Amniotic stem cell (primary cell): ENCODE measurements around the gene PTBP2.

Source experiments
- DNase-seq: peaks from one replicate; lab custom pipeline; 2025; lab: John Stamatoyannopoulos, UW

PTBP2 gene

DNA sequence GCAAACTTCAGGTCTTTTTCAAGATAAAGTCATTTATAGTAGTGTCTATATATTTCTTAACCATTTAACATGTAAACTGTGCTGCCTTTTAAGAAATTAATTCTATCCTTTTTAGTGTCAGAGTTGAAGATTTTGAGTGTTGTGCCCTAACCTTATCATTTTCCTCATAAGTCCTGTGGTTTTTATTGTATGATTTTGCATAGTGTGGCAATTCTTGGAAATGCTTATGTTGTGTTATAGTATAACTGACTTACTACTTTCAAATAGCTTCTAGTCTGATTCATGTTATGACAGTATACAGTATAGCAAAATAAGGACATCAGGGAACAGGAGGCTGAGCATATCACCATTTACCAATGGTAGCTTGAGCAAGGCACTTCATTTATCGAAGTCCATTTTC lies 99.1 kb downstream of the PTBP2 start:
- no peak for DNase-seq

DNA sequence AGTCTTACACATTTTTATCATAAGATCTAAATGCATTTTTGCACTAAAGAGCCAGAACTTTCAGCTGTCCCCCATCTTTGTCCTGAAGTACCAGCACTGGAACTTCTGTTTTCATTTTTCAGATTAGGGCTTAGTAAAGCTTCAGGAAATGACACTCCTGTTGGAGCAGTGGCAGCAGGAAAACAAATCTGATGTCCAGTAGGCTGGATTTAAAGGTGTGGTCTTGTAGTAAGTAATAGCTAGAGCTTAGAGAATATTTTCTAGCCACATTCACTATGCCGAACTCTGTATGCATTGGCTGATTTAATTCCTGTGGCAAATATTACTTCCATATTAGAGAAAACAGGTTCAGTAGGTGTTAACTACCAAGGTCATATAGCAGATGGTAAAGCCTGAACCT lies 103.6 kb downstream of the PTBP2 start:
- DNase-seq = no peak

DNA sequence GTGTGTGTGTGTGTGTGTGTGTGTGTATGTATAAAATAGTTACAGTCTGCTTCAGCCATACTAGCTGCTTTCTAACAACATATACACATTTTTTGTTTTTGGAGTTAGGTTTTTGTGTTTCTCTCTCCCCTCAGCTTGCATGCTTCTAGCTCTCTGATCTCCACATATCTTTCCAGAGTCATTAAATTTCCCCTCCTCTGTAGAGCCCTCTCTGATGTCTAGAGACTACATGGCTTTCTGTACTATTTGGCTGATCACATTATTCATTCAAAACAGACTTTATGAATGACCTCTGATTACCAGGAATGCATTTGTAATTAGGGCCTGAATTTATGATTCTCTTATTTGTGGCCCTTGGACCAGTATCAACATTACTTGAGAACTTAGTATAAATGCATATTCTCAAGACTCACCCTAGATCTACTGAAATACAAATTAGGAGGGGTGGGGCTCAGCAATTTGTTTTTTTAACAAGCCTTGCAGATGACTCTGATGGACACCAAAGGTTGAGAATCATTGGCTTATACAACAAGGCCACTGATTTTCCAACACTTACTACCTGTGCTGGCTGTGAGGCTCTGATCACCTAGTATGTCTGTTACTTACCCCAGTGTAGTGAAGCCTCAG lies 104.5 kb downstream of the PTBP2 start:
- no peak for DNase-seq

DNA sequence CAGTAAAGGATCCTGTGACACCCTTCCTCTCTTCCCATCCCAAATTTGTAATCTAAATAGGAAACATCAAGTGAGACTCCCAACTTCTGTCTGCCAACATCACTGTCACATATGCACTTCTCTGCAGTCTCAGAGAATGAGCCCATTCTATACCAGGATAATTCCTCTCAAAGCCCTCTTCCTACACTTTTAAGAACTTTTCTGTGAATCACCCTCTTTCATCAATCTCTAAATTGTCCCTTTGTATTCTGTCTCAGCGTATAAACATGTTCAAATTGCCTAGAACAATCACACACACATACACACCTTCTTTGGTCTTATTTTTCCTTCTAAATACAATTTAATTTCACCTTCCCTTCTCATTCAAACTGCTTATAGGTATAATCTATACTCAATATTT lies 111.8 kb downstream of the PTBP2 start:
- DNase-seq = no peak

DNA sequence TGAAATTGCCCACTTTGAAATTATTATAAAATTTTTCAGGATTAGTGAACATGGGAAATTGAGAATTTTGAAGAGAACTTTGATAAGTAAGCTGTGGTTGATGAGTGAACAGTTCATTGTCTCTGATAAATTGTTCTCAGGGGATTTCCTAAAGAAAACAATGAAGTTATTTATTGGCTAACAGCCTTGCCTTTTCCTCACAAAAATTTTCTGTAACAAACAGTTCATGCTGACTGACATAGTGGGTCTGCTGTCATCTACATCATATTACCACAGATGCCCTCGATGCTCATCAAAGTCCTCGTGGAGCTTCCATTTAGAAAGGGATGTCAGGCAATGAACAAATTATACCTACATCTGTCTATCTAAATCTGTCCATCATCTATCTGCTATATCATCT lies 113.4 kb downstream of the PTBP2 start:
- no peak for DNase-seq

DNA sequence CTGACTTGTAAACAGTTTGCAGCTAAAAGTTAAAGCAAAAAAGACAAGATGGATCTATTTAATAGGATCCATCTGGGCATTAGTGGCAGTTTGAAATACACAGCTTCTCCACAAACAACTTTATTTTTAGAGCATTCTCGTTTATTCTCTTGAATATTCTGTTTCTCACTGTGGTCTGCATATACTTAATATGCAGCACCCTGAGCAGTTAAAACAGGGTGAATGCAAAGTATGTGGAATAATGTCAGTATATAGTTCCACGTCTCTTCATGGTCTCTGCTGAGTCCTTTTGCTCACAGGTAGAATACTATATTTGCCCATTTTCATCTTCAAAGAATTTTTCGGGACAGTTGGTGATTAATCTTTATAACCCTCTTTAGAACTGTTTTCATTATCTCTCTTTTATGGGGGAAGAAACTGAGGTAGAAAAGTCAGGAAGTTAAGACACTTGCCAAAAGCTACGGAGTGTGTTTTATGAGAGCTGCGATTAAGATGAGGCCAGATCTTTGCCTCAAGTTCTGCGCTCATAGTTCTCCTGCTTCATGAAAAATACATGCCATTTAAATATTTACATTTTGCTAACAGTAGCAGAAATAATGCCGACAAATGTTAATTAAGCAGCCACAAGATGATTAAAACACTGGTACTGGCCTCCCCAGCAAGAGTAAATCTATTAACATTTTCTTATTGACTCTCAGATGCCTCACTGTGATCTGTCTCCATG lies 115.6 kb downstream of the PTBP2 start:
- no peak for DNase-seq

DNA sequence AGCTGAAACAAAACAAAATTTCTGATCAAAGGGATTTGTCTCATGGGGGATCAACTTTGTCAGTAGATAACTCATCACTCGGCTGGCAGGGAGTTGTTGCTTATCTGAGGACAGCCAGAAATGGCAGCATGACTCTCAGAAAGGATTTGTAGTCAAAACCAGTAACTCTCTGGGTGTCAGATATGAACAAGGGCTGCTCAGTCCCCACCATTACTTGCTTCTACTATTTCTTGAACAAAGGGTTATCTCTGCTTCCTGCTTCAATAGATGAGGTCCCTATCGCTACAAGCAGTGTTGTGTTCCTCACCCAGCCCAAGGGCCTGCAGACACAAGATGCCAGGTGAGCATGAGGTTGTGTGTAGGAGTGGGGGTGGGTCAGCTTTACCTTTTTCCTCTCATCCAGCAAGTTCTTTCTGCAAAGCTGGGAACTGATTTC lies 116.2 kb downstream of the PTBP2 start:
- DNase-seq = no peak

DNA sequence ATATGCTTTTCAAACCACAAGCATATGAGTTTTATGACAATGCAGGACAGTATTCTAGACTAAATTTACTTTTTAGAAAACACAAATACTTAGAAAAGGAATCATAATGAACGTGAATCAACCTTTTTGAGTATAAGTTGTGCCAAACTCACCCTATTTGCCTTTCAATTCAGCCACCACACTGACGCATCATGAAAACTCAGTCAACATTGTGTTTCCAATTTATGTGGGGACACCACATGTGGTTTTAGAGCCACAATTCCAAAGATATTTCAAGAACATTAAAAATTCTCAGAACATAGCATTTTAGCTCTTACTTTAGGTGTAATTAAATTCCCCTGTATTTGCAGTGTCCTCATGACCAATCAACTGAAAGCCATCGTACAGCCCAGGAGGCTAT lies 118.8 kb downstream of the PTBP2 start:
- no peak for DNase-seq

DNA sequence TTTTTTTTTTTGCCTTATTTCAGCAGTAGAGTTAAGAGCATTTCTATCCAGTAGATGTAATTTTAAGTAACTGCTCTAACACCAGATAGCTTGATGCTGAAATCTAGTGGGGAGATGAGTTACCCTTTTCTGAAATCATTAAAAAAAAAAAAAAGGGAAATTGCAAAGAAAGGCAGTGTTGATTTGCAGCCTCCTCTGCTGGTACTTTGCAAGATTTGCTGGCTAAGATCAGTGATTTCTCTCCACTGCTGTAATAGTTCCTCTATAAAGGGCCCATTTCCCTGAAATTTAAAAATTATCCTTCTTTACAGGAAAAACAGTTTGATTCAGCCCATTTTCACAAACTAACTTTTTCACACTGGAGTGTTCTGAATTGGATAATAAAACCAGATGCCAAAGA lies 120.6 kb downstream of the PTBP2 start:
- DNase-seq = no peak

DNA sequence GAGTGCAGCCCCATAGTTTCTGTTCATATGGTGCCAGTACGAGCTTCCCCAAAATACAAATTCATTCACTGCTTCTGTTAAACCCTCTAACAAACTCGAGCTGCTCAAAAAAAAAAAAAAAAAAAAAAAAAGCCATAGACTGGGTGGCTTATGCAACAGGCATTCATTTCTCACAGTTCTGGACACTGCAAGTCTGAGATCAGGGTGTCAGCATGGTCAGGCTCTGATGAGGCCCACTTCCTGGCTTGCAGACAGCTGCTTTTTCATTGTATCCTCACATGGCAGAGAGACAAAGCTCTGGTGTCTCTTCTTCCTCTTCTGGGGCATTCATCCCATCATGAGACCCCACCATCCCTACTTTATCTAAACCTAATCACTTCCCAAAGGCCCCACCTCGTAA lies 121.6 kb downstream of the PTBP2 start:
- DNase-seq = no peak

DNA sequence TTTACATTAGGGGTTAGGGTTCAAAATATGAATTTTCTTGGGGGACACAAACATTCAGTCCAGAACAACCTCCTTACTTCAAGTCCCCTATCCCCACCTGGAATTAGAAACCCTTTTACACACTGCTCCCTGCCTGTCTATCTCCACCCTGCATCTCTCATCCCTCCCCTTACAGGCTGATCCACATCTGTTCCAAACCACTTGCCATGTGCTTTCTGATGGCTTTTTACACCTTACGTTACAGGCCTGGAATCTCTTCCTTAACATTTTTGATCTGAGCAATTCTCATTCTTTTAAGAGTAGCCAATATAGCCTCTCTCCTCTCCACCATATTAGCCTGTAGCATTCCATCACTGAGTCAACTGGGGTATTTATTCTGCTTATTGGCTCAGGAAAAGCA lies 122.0 kb downstream of the PTBP2 start:
- DNase-seq = no peak

DNA sequence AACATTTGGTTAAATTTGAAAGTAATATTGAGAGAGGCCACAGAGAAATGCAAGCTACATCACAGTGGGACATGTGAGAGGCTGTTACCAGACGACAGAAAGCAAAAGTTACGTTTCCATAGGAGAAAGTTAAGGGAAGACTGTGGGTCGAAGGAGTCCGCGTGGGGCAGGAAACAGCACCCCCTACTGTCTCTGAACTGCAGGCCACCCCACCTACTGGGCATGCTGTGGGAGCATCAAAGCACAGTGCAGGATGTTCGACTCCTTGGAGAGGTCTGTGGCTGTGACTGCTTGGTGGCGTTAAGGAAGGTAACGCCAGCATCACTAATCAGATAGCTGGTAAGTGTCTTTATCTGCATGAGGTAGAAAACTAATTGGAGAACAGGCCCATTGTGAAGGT lies 123.9 kb downstream of the PTBP2 start:
- DNase-seq = no peak

DNA sequence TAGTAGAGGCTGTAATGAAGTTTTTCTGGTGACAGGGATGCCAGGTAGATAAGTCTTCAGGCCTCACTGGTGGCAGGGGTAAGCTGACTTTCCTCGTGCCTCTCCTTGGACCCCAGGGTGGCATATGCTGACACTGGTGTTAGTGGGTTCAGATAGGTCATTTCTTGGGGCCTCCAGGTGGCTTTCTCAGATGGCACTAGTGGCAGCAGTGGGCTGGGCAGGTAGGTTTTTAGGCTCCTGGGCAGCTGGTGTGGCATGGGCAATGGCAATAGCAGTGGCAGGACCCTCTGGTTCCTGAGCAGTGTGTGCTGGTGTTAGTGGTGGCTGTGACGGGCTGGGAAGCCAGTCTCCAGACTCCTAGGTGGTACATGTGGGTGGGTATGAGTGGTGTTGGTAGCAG lies 140.3 kb downstream of the PTBP2 start:
- DNase-seq = no peak

DNA sequence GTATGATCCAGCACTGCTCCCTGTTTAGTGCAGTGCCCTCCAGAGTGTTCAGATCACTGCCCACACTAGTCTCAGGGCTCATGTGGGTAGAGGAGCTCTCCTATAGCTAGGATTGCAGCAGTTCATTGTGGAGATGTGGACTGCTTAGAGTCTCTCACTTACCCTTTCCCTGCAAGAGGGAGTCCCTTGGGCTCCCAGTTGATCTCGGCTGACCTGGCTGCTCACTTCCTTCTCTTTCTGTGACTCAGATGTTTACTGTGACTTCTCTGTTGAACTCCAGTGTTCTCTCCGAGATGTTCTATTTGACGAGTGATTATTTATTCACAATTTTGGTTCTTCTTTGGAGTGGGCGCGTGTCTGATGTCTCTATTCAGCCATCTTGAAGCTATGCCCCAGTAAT lies 141.9 kb downstream of the PTBP2 start:
- no peak for DNase-seq
